Stimulated activated CD4-positive, alpha-beta T cell treated with anti-CD3 and anti-CD28 coated beads, TNF-alpha, amount 100 ng/mL, for 1 hour (primary cell): ENCODE data around the gene ARRB2.
"Not testable (repeated sequence)": the region's sequence is repeated elsewhere in the genome, so short reads cannot be mapped to it uniquely, and the experiment has no call there.

Experiments used
- DNase-seq, 3 donors: peaks; one replicate each; pipeline ENCODE4 v3.0.0-alpha.2; 2020; ENCODE audit warnings: low read depth in 3 of 3, low spot score in 1 of 3

ARRB2 gene

DNA sequence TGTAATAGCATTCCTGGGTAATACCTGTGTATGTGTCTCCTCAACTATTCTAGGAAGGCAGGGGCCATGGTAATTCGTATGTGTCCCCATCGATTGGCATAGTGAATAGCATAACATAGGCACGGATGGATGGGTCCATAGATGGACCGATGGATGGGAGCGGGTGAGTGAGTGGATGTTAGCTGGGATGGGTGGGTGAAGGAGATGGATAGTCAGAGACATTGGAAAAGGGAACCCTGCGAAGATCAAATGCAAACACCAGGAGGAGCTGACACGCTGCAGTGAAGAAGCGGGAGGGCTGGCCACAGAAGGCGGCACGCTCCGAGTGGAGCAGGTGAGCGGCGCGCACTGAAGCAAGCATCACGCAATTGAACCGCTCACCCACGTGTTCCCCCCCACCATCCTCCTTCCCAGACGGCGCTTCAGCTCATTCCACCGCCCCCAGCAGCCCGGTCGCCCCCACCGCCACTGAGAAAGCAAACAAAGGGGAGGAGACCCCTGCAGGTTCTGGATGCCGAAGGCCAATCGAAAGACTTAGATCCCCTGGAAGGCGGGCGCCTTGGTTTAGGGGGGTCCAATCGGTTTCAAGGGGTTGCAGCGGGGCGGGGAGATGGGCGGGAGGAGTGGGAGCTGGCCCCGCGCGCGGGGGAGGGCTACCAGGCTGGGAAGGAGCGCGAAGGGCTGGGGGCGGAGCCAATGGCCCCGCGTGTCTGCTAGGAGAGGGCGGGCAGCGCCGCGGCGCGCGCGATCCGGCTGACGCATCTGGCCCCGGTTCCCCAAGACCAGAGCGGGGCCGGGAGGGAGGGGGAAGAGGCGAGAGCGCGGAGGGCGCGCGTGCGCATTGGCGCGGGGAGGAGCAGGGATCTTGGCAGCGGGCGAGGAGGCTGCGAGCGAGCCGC is at the start of gene ARRB2:
TSS of gene ARRB2 (plus strand) at position 839 of the 899 bp plus-strand sequence. CDS start 90 bp downstream, outside the sequence.
- DNase-seq: peak; percentile 96 to 98 (median 97)

DNA sequence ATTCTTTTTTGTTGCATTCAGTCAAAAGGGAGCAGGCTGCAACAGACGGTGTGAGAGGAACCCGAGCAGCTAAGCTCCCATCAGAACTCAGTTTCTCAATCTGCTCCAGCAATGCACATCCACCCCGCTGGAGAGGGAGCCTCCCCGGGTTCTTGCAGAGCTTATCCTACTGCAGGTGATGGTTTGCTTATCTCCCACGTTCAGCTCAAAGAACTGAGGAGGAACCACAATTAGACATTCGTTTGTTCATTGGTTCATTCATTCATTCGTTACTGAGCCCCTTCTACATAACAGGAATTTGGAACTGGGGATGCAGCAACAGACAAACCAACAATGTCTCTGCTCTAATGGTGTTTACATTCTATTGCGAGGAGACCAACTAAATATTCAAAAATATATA is 46.7 kb upstream of the ARRB2 start:
- DNase-seq: no peak

GRCh38 chr17:4664230-4664629 is 46.2 kb upstream of the ARRB2 start:
- no peak for DNase-seq

- DNase-seq: no peak
Measured at GRCh38 chr17:4665027-4665426, 45.4 kb upstream of the ARRB2 start.

DNA sequence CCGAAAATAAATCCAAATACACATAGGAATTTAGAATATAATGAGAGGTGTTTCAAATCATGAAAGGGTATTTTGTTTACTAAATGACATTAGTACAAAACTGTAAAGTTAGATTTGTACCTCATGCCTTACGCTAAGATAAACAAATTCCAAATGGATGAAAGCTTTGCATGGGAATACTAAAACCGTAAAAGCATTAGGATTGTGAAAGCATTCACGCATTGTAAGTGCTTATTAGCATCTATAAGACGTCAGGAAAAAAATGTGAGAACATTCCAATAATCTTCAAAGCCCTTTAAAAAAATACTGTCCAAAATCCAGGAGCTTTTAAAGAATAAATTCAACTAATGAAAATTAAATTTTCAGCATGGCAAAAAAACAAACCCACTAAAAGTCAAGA is 44.1 kb upstream of the ARRB2 start:
- DNase-seq: no peak

- no peak for DNase-seq
Measured at GRCh38 chr17:4667166-4667565, 43.3 kb upstream of the ARRB2 start.

- DNase-seq: no peak
Measured at GRCh38 chr17:4672055-4672630, 38.3 kb upstream of the ARRB2 start.

DNA sequence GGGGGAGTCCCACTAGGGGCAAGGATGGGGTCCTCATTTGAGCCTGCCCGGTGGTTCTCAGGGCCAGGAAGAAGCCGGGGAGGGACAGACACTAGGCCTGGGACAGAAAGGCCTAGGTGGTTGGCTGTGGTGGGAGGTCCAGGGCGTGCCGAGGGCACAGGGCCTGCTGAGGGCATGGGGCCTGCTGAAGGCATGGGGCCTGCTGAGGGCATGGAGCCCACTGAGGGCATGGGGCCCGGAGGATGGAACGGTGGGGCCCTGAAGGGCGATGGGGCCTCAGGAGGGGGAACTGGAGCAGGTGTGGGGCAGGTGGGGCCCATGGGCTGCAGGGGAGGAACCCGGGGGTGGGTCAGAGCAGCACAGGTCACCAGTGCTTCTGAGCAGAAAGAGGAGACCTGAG is 37.7 kb upstream of the ARRB2 start:
- no peak for DNase-seq

GRCh38 chr17:4673169-4673568 is 37.3 kb upstream of the ARRB2 start:
- no peak for DNase-seq

- DNase-seq: no peak
Measured at GRCh38 chr17:4673986-4674684, 36.3 kb upstream of the ARRB2 start.

- DNase-seq: no peak
Measured at GRCh38 chr17:4674685-4674998, 35.8 kb upstream of the ARRB2 start.

DNA sequence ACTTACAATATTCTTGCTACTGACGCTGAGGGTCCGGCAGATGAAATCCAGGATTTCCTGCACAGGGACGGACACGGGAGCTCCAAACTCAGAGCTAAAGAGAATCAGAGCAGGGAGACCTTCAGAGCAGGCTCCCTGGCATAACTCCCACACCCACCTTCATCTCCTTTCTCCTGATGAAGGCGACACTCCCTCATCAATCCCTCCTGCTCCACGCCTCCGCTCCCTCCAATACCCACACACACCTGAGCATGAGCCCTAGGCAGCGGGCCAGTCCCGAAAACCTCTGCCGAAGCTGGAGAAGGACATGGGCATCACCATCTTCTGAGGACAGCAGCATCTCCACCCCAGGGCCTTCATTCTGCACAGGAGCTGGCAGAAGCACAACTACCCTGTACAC is 34.6 kb upstream of the ARRB2 start:
- DNase-seq: no peak

DNA sequence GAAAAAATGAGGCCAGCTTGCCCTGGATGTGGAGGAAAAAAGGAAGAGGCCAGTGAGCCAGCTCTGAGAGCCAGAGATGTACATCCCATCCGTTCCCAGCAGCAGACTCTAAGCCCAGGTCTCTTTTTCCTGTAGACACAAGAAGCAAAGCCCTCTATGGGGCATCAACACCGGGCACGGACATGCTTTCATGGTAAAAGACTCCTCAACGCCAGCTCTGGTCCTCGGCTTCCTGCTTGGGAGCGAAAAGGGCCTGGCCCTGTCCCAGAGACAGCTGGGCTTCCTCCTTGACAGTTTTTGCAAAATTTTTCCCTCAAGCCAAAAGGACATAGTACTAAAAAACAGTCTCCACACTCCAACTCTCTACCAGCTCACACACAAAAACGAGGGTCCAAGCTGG is 33.6 kb upstream of the ARRB2 start:
- DNase-seq: no peak

GRCh38 chr17:4678448-4679026 is 31.9 kb upstream of the ARRB2 start:
- no peak for DNase-seq

DNA sequence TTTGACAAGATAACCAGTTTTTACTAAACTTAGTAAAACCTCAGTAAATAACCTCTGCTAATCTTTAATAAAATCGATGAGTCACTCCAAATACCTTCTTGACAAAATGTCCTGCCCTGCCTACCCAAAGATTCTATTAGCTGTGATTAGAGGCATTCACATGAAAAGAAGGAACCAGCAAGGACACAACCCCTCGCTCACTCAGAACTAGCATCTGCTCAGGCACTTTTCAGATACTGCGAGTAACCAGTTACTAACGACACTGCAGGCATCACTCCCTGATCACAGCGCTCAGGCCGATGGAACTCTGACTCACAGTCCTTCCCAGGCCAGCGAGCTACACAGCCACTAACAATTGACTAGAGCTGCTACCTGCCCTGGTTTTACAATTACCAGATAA is 30.8 kb upstream of the ARRB2 start:
- DNase-seq: no peak

DNA sequence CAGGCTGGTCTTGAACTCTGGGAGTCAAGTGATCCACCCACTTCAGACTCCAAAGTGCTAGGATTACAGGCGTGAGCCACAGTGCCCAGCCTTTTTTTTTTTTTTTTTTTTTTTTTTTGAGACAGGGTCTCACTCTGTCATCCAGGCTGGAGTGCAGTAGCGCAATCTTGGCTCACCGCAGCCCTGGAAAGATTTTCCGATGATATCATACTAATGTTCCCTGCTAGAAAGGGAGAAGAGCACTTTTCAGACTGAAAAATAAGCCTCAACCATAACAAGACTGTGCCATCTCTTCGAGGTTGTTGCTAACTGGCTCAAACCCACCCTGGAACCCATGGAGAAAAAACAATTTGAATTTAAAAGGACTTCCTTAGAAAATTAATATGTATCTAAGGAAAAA is 26.7 kb upstream of the ARRB2 start:
- not testable (repeated sequence) for DNase-seq

GRCh38 chr17:4689872-4690271 is 20.6 kb upstream of the ARRB2 start:
- DNase-seq: not testable (repeated sequence)

- DNase-seq: no peak
Measured at GRCh38 chr17:4690745-4691144, 19.7 kb upstream of the ARRB2 start.

DNA sequence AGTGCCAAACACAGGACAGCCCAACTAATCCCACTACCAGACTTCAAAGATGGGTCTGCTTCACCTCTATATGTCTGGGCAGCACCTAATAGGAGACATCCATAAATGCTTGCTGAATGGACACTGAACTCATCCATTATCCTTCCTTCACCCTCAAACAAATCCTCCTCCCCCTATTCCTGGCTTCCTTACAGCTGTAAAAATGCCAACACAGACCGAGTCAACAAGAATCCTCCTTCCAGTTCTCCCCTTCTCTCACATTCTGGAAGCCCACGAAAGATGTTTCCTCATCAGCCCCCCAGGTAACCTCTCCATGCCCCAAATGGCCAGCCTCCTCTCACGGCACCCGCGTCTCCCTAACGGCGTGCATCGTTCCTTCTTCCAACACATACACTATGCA is 18.7 kb upstream of the ARRB2 start:
- no peak for DNase-seq

DNA sequence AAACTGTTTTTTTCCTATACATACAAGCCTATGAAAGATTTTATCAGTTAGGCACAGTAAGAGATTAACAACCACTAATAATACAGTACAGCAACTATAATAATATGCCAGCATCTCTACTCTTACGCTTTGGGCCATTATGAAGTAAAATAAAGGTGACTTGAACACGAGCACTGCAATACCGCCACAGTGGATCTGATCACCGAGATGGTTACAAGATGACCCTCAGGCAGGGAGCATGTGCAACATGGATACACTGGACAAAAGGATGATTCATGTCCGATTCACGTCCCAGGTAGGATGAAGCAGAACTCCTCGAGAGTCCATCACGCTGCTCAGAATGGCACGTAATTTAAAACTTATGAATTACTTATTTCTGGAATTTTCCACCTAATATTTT is 17.0 kb upstream of the ARRB2 start:
- DNase-seq: no peak

GRCh38 chr17:4696437-4696805 is 14.0 kb upstream of the ARRB2 start:
- DNase-seq: no peak
